SK-N-SH (cell line): ENCODE data around the gene AQP9.

ENCODE experiments used
- CTCF ChIP-seq: fragments of 200-600 bp; sonication (generic); IDR thresholded peaks from 2 replicates; pipeline ENCODE4 v1.6.1; 2017; ENCODE audit warnings: antibody characterized with exemption, mild to moderate bottlenecking, moderate library complexity
- ELF1 ChIP-seq: IDR thresholded peaks from 2 replicates; pipeline ENCODE4 v1.4.0; 2012
- EZH2phosphoT487 ChIP-seq: fragments of 200-600 bp; sonication (generic); IDR thresholded peaks from 2 replicates; pipeline ENCODE4 v1.6.1; 2017; ENCODE audit warnings: low read depth, mixed run types, mild to moderate bottlenecking, antibody characterized with exemption, moderate library complexity, borderline replicate concordance
- GATA2 ChIP-seq: sonication (generic); formaldehyde crosslinking; IDR thresholded peaks from 2 replicates; pipeline ENCODE4 v1.5.0; 2020; ENCODE audit warnings: mild to moderate bottlenecking, missing genetic modification reagents
- MAX ChIP-seq: IDR thresholded peaks from 2 replicates; pipeline ENCODE4 v1.4.0; 2012; ENCODE audit warnings: low read depth
- NFIC ChIP-seq: IDR thresholded peaks from 2 replicates; pipeline ENCODE4 v1.4.0; 2012; ENCODE audit warnings: borderline replicate concordance
- PBX3 ChIP-seq: IDR thresholded peaks from 2 replicates; pipeline ENCODE4; 2012
- POLR2AphosphoS5 ChIP-seq: IDR thresholded peaks from 2 replicates; pipeline ENCODE4 v1.6.1; 2012; ENCODE audit warnings: low read depth, low read length
- RFX5 ChIP-seq: IDR thresholded peaks from 2 replicates; pipeline ENCODE4 v1.6.1; 2012; ENCODE audit warnings: mild to moderate bottlenecking, improper control_type of control experiment, low read length
- SIN3A ChIP-seq: IDR thresholded peaks from 2 replicates; pipeline ENCODE4 v1.6.1; 2012; ENCODE audit warnings: low read depth, mild to moderate bottlenecking, low read length, moderate library complexity, borderline replicate concordance
- TEAD4 ChIP-seq: IDR thresholded peaks from 2 replicates; pipeline ENCODE4 v1.4.0; 2012; ENCODE audit warnings: mild to moderate bottlenecking, borderline replicate concordance; ENCODE audit not compliant: insufficient read depth
- USF1 ChIP-seq: IDR thresholded peaks from 2 replicates; pipeline ENCODE4 v1.4.0; 2012; ENCODE audit warnings: low read depth, borderline replicate concordance

GRCh38 chr15:58117619-58118018 lies 20.6 kb upstream of the AQP9 start:
- no peak for TF ChIP-seq MAX
- no peak for TF ChIP-seq GATA2 (CRISPR knock-in tag)
- no peak for TF ChIP-seq ELF1
- TF ChIP-seq CTCF = no peak
- TF ChIP-seq USF1 = no peak
- no peak for TF ChIP-seq POLR2AphosphoS5
- no peak for TF ChIP-seq SIN3A
- TF ChIP-seq RFX5 = no peak
- no peak for TF ChIP-seq TEAD4
- no peak for TF ChIP-seq NFIC
- TF ChIP-seq PBX3 = no peak
- no peak for TF ChIP-seq EZH2phosphoT487
